Measurements from ENCODE around the gene STAT3.

- TF ChIP-seq ZNF79 (CRISPR knock-in tag; IDR thresholded peaks at IDR 0.05; ENCODE audit: low read depth): no peak
- no peak for TF ChIP-seq ZNF507 (tag; conservative IDR thresholded peaks at IDR 0.05)
- TF ChIP-seq SIN3A (IDR thresholded peaks at IDR 0.05; ENCODE audit: borderline replicate concordance in 2 of 2, control insufficient read depth in 1 of 2, low read depth in 2 of 2, low read length in 2 of 2): no peak
- no peak for TF ChIP-seq ZNF232 (CRISPR knock-in tag; IDR thresholded peaks at IDR 0.05)
- no peak for TF ChIP-seq CTCF (IDR thresholded peaks at IDR 0.05 in 2 of 3, conservative IDR thresholded peaks at IDR 0.05 in 1 of 3; ENCODE audit: insufficient read depth in 2 of 3, low read depth in 1 of 3, low read length in 3 of 3)
- TF ChIP-seq, protein P1, sequence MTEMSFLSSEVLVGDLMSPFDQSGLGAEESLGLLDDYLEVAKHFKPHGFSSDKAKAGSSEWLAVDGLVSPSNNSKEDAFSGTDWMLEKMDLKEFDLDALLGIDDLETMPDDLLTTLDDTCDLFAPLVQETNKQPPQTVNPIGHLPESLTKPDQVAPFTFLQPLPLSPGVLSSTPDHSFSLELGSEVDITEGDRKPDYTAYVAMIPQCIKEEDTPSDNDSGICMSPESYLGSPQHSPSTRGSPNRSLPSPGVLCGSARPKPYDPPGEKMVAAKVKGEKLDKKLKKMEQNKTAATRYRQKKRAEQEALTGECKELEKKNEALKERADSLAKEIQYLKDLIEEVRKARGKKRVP (CRISPR knock-in tag; IDR thresholded peaks at IDR 0.05): no peak
- TF ChIP-seq EP300 (IDR thresholded peaks at IDR 0.05; ENCODE audit: low read length): no peak
- no peak for TF ChIP-seq MAFK (IDR thresholded peaks at IDR 0.05; ENCODE audit: low read length)
- TF ChIP-seq, protein P2, sequence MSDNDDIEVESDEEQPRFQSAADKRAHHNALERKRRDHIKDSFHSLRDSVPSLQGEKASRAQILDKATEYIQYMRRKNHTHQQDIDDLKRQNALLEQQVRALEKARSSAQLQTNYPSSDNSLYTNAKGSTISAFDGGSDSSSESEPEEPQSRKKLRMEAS (CRISPR knock-in tag; IDR thresholded peaks at IDR 0.05): no peak
- TF ChIP-seq, protein P3, sequence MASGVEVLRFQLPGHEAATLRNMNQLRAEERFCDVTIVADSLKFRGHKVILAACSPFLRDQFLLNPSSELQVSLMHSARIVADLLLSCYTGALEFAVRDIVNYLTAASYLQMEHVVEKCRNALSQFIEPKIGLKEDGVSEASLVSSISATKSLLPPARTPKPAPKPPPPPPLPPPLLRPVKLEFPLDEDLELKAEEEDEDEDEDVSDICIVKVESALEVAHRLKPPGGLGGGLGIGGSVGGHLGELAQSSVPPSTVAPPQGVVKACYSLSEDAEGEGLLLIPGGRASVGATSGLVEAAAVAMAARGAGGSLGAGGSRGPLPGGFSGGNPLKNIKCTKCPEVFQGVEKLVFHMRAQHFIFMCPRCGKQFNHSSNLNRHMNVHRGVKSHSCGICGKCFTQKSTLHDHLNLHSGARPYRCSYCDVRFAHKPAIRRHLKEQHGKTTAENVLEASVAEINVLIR (CRISPR knock-in tag; IDR thresholded peaks at IDR 0.05): no peak
- TF ChIP-seq TARDBP (IDR thresholded peaks at IDR 0.05): no peak
- TF ChIP-seq TFAP4 (CRISPR knock-in tag; IDR thresholded peaks at IDR 0.05; ENCODE audit: borderline replicate concordance): no peak
- TF ChIP-seq KDM1A (IDR thresholded peaks at IDR 0.05): no peak
These were observed 117.0 kb downstream of the STAT3 start for GRCh38 chr17:42271006-42271778.
